CD4-positive, alpha-beta T cell treated with Interleukin-15 for 1 hour (primary cell): Measurements from ENCODE around the gene CPLX3.

Source experiments
- DNase-seq: peaks from one replicate; pipeline ENCODE4 v3.0.0-alpha.2; 2020

CPLX3 gene

GRCh38 chr15:74851960-74852359 lies 25.5 kb downstream of the CPLX3 start:
- DNase-seq, result no peak

GRCh38 chr15:74854453-74855022 lies 28.1 kb downstream of the CPLX3 start:
- DNase-seq, result no peak

GRCh38 chr15:74855857-74856256 lies 29.4 kb downstream of the CPLX3 start:
- no peak for DNase-seq

- no peak for DNase-seq
Measured at GRCh38 chr15:74856537-74856936, 30.1 kb downstream of the CPLX3 start.

DNA sequence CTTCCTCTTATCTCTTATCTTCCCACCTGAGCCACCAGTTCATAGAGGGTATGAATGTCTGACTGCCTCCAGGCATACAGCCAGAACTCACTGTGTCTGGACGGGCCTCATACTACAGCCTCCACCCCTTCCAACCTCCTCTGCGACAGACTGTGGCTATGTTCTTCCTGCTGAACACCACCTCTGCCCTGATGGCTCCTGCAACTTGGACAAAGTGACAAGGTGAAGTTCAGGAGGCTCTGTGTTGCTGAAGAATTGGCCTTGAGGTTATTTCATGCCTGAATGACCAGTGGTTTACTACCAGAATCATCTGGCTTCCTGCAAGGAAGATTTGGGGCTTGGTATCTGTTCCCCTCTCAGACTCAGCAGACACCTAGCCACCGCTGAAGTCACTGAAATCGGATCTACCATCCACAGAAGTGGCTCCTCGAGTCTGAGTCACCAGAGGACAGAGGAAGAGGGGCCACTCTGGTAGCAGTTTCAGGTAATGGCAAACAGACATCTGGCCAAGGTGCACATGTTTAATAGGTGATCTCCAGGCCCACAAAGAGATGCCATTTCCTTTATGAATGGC lies 30.7 kb downstream of the CPLX3 start:
- no peak for DNase-seq

- DNase-seq, result no peak
Measured at GRCh38 chr15:74857671-74858368, 31.4 kb downstream of the CPLX3 start.

- no peak for DNase-seq
Measured at GRCh38 chr15:74858369-74858740, 31.9 kb downstream of the CPLX3 start.

DNA sequence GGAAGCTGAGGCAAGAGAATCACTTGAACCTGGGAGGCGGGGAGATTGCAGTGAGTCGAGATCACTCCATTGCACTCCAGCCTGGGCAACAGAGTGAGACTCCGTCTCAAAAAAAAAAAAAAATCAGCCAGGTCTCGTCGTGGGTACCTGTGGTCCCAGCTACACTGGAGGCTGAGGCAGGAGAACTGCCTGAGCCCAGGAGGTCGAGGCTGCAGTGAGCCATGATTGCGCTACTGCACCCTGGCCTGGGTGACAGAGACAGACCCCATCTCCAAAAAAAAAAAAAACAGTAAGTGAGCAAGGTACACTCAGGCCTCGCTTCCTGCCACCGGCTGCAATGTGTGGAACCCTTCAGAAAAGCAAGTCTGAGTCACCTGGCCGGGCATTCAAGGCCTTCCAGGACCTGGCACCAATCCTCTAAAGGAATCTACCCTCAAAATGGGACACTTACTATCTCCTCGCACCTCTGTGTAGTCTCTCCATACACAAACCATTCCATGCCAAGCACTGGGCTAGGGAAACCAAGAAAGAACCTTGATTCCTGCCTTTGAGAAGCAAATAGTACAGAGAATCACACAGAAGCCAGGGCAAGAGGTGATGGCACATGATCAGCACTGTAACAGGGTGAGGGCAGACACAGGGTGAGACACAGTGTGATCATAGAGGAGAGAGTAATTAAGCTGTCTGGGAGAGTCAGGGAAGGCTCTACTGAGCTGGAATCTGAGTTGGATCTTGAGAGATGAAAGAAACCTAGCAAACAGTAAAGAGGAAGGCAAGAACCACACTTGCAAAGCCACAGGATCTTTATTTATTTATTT lies 37.0 kb downstream of the CPLX3 start:
- DNase-seq, result no peak

DNA sequence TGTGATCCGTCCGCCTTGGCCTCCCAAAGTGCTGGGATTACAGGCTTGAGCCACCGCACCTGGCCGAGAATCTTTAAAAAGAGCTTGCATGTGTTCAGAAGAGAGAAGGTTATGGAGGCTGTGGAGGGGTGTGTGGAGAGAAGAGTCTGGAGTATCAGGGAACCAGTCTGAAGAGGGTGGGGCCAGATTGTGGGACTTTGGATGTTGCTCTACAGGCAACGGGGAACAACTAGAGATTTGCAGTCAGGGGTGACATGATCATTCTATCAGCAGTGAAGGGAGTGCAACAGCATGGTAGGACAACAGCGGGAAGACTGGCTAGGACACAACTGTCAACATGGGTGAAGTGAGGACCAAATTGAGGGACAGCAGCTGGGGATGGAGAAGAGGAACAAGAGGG lies 37.9 kb downstream of the CPLX3 start:
- no peak for DNase-seq

DNA sequence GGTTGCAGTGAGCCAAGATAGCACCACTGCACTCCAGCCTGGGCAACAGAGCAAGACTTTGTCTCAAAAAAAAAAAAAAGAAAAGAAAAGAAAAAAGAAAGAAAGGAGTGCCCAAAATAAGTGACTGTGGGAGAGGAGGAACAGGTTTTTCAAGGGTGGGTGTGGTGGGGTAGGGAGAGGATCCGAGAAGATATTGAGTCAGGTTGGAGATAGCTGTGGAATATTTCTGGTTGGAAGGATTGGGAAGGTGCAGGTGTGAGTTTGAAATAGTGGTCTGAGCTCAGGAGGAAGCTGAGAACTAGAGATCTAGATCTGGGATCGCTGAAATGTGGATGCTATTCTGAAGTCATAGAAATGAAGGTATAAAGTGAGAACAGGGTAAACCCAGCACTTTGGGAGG lies 38.9 kb downstream of the CPLX3 start:
- DNase-seq, result no peak

- no peak for DNase-seq
Measured at GRCh38 chr15:74866090-74866489, 39.7 kb downstream of the CPLX3 start.

DNA sequence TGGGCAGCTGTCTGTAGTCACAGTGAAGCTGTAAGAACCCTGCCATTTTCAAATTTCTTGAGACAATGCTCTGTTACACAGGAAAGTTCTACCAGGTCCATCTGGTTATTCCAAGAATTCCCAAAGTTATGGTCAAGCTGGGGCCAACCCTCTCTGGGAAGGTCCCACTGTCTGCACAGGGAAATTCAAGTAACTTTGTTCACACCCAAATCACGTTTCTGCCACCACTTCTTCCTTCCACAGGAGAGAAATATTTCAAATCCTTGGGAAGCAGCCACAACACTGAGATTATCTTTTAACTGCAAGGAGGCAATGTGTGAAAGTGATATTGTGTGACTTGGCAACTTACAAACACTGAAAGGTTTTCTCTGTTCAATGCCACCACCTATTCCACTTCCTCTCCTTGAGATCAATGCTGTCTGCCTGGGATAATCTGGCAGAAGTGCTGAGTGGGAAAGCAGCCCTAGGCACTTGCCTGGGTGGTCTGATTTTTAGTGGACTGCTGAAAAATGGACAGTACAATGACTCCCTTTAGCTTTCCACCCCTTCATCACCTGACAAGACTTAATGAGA lies 41.1 kb downstream of the CPLX3 start:
- DNase-seq, result no peak

DNA sequence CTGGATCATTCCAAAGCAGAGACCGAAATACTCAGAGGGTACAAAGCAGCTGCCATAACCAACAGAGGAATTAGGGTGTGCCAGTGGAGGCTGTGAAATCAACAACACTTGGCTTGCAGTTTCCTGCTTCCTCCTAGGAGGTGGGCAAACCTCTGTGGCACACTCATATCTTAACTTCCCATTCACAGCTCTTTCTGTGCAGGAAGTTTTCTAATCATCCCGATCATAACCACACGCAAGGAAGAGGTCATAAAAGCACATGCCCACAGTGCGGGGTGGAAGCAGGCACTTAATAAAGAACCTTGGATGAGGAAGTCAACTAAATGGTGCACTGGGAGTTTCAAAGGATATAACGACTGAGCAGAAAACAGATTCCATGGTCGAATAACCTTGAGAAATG lies 41.6 kb downstream of the CPLX3 start:
- DNase-seq, result no peak

DNA sequence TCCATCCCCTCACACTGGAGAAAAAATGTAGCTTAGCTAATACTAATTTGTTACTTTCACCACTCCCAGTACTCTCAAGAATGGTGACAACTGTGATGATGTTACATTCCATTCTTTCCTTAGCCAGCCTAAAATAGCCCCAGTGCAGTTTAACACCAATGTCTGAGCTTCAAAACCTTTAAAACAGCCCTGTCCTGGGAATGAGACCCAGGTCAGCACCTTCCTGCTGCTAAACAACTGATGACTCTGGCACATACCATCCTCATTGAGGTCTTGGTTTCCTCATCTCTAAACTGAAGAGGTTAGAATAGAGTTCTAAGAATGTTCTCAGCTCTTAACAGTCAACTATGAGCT lies 42.9 kb downstream of the CPLX3 start:
- no peak for DNase-seq

- peak; percentile 52 for DNase-seq
Measured at GRCh38 chr15:74869726-74870407, 43.4 kb downstream of the CPLX3 start.

DNA sequence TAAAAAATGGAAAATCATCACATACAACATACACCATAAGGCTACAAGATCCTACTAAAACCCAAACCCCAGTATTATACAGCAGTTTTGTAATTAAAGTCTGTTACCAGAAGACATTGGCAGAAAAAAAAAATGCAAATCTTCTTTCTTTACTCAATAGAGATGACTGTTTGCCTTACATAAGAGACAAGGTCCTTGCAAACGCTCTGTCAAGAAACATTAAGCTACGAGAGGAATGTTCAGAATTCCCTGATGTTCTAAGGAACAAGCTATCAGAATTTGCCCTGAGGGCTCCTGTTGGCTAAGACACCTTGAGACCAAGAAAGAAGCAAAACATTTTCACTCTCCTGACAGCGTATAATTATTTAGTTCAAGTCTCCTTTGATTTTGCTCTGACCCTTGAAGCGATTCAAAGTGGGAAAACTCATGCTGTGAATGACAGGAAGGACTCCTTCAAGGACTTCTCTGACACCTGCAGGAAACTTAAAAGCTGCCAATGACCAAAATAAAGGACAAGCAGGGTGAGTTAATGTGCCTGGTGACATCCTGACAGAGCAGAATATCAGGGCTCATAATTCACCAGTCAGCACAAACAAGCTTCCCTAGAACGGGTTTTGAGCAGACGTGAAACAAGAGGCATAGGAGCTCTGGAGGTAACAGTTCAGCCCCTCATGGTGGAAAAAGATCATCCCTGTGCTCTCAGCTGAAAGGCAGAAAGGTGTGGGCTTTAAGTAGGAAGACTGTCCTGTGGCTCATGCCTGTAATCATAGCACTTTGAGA lies 44.2 kb downstream of the CPLX3 start:
- DNase-seq, result no peak

DNA sequence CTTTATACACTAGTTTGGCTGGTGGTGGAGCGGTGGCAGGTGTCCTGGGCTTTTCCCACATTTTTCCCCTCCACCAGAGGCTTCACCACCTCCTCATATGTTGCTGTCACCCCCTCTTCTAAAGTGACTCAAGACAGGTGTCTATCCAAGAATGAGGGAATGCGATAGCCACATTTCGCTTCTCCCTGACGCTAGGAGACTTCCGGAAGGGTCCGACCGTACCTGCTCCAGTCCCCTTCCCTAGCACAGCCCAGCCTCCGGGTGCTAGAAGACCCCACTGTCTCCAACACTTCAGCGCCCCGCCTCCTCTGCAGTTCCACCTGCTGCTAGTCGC lies 46.2 kb downstream of the CPLX3 start:
- no peak for DNase-seq

- peak; percentile 93 for DNase-seq
Measured at GRCh38 chr15:74873036-74873755, 46.8 kb downstream of the CPLX3 start, which contains the start of gene SCAMP2. TSS of gene SCAMP2 (minus strand) at chr15:74873365. CDS start at chr15:74873255, 110 bp downstream.

- no peak for DNase-seq
Measured at GRCh38 chr15:74873756-74874424, 47.5 kb downstream of the CPLX3 start.

DNA sequence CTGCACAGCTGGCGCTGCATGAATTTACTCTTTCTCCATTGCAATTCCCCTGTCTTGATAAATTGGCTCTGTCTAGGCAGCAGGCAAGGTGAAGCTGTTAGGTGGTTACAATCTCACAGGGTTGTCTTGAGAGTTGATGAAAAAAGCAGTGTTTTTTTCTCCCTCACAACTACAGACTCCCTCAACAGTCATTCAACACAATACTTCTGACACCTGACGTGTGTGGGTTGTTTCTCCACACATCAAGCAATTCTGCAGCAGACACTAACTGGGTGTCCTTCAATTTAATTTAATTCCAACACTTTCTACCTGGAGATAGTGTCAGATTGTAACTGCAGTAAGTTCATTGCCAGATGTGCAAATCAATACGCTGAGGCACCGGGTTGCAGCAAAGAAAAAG lies 51.8 kb downstream of the CPLX3 start:
- DNase-seq, result no peak
